ENCODE results near the gene FBXW4.
A peak's percentile ranks its signal among the peaks of the same experiment; 100 is the strongest.

Gene FBXW4

GRCh38 chr10:101693651-101693977, 1.4 kb downstream of the FBXW4 start:
- H3K36me3 ChIP-seq (ENCODE audit: control insufficient read depth in 2 of 2, insufficient read depth in 1 of 2, low read length in 2 of 2) = no peaks in the 10 kb centered on the region
- TF ChIP-seq MZF1 (tag by site-specific recombination; IDR thresholded peaks at IDR 0.05; ENCODE audit: borderline replicate concordance) (no peak), ZNF112 (tag by site-specific recombination; IDR thresholded peaks at IDR 0.05) (no peak), ZNF514 (tag by site-specific recombination; IDR thresholded peaks at IDR 0.05) (no peak), ZNF335 (tag by site-specific recombination; conservative IDR thresholded peaks at IDR 0.05) (peak; percentile 78), ZBTB7A (tag by site-specific recombination; IDR thresholded peaks at IDR 0.05; ENCODE audit: low read depth) (no peak), HOXC10 (CRISPR knock-in tag; IDR thresholded peaks at IDR 0.05) (no peak), PRDM10 (tag by site-specific recombination; IDR thresholded peaks at IDR 0.05) (peak; percentile 76)
- H3K4me3 ChIP-seq (ENCODE audit: low read depth, low read length) = peak overlapping the region; percentile 82
- H3K9me3 ChIP-seq (ENCODE audit: control insufficient read depth, insufficient read depth, low read depth, low read length) = no peaks in the 10 kb centered on the region
- POLR2A ChIA-PET = interaction anchor here (0.9 to 1.8 kb wide), 3 partner anchors 11 to 88 kb away, joined by 3 to 6 read pairs (median 4); no protein-coding TSS in a partner anchor
- CTCF ChIA-PET = interaction anchor here (0.6 to 1.1 kb wide), 4 partner anchors 87 to 382 kb away, joined by 3 to 7 read pairs (median 4); no protein-coding TSS in a partner anchor
- peak overlapping the region; percentile 99 for H3K27ac ChIP-seq (ENCODE audit: extremely low read depth, low read depth, low read length)
- H3K4me1 ChIP-seq (ENCODE audit: control insufficient read depth, insufficient read depth, low read length) = peaks cover 40% of the 10 kb centered on the region

- no peak overlapping the region for H3K4me3 ChIP-seq (ENCODE audit: low read depth, low read length)
- TF ChIP-seq ZNF223 (tag by site-specific recombination; IDR thresholded peaks at IDR 0.05) (no peak), ZNF239 (tag by site-specific recombination; IDR thresholded peaks at IDR 0.05) (no peak), ZNF132 (tag by site-specific recombination; IDR thresholded peaks at IDR 0.05; ENCODE audit: borderline replicate concordance) (no peak), AEBP2 (tag by site-specific recombination; IDR thresholded peaks at IDR 0.05; ENCODE audit: borderline replicate concordance) (no peak), ZNF600 (tag by site-specific recombination; IDR thresholded peaks at IDR 0.05) (peak; percentile 13; the same call in 1 of the 2 replicates), KLF17 (tag by site-specific recombination; IDR thresholded peaks at IDR 0.05) (no peak), PRDM6 (tag by site-specific recombination; IDR thresholded peaks at IDR 0.05) (0 out of 2 replicates have a peak, but pooled peaks have one; percentile 49), ZNF184 (tag by site-specific recombination; IDR thresholded peaks at IDR 0.05) (no peak)
- H3K36me3 ChIP-seq (ENCODE audit: control insufficient read depth in 2 of 2, insufficient read depth in 1 of 2, low read length in 2 of 2) = no peaks in the 10 kb centered on the region
- H3K27ac ChIP-seq (ENCODE audit: extremely low read depth, low read depth, low read length) = peak overlapping the region; percentile 25; the same call in 1 of the 2 replicates
- CTCF ChIA-PET = interaction anchor here (0.6 to 3.3 kb wide), 3 partner anchors 32 to 90 kb away, joined by 3 to 17 read pairs (median 5); no protein-coding TSS in a partner anchor
- no peaks in the 10 kb centered on the region for H3K9me3 ChIP-seq (ENCODE audit: control insufficient read depth, insufficient read depth, low read depth, low read length)
- peaks cover 47% of the 10 kb centered on the region for H3K4me1 ChIP-seq (ENCODE audit: control insufficient read depth, insufficient read depth, low read length)
- POLR2A ChIA-PET = no interaction called here
Observed at GRCh38 chr10:101691081-101691480, 3.9 kb downstream of the FBXW4 start.
